ENCODE data around the gene NBPF26.
"Not testable (repeated sequence)": the region's sequence is repeated elsewhere in the genome, so short reads cannot be mapped to it uniquely, and the experiment has no call there.

Gene NBPF26

GRCh38 chr1:120723715-120724402, at the start of gene NBPF26:
TSS of gene NBPF26 (plus strand) at chr1:120723945.
- DNase-seq = peak; percentile 0

GRCh38 chr1:120680106-120680819, 43.5 kb upstream of the NBPF26 start:
- not testable (repeated sequence) for DNase-seq

GRCh38 chr1:120680938-120681337, 42.8 kb upstream of the NBPF26 start:
- DNase-seq = not testable (repeated sequence)

DNA sequence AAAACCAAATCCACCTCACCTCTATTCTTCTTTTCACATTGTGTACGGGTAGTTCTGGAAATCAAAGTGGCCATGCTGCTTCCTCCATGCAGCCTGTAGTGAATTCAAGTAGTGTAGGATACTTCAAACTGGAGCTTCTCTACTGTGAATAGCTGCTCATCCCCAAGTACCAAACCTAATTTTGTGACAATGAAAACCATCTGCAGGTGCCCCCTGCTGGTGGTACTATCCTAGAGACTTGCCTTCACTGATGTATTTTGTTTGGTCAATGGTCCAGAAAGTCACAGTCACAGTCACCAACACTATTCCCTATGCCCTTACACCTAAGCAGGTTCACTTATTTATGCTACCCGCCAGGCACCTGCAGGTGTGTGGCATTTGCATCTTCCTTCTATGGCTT, 39.3 kb upstream of the NBPF26 start:
- not testable (repeated sequence) for DNase-seq

DNA sequence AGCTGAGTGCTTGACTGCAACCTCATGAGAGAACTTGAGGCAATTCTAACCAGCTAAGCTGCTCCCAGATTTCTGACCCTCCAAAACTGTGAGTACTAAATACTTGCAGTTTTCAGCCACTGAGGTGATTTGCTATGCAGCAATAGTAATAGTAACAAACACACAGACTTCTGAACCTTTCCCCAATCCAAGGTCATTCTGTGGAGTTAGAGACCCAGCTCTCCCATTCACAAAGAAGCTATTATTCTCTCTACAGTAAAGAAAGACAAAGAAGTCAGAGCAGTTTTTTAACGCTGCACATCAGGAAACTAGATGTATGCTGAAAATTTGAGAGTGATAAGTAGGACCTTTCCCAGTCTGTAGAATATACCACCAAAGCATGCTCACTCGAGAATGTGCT, 38.1 kb upstream of the NBPF26 start:
- DNase-seq = not testable (repeated sequence)

GRCh38 chr1:120687250-120687649, 36.5 kb upstream of the NBPF26 start:
- not testable (repeated sequence) for DNase-seq

DNA sequence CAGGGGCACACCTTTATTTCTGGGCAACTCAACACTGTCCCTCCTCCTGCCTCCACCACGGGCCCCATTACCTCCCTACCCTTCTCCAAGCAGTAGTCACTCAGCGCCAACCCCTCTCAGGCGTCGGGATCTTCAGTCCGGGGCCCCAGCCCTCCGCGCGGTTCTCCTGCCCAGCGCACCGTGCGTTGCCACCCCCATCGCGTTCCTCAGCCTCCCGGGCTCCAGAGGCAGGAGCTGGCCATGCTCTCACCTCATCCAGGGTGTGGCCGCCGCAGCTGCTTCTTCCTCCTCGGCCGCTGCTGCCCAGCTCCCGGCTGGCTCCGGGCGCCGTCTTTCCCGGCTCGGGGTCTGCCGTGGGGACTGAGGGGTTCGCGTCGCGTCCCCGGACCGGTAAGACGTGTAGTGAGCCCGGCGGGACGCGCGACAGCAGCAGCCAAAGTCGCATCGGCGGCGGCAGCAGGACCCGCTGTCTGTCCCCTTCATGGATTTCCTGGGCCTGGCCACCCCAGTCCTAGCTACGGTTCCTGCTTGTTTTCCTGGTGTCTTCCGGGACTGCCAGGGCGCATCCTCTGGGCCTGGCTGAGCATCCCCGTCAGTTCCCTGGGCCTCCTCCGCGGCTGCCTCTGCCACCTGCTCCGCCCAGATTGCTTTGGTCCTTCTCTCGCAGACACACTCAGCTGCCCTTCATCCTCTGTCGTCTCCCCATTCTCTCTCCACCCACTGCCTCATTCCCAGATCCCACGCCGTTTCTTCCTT, 22.8 kb upstream of the NBPF26 start:
- not testable (repeated sequence) for DNase-seq

- not testable (repeated sequence) for DNase-seq
Observed at GRCh38 chr1:120723358-120723714, 409 bp upstream of the NBPF26 start.

- DNase-seq = not testable (repeated sequence)
Observed at GRCh38 chr1:120724507-120724906, 762 bp downstream of the NBPF26 start.

DNA sequence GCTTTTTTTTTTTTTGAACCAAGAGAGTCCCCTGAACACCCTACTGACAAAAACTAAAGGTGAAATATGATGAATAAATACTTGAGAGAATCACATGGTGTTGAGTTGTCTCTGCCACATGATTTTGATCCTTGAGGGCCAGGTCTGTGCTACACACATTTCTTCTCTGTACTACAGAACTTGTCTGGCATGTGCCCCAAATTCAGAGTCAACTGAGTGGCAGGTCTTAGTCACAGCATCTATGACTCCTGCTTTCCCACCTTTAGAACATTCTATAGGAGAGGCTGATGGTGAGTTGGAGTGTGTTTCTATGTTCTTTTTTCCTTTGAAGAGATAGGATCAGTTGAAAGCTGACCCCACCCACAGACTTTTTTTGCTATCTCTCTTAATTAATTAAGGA, 5.1 kb downstream of the NBPF26 start:
- DNase-seq = not testable (repeated sequence)

DNA sequence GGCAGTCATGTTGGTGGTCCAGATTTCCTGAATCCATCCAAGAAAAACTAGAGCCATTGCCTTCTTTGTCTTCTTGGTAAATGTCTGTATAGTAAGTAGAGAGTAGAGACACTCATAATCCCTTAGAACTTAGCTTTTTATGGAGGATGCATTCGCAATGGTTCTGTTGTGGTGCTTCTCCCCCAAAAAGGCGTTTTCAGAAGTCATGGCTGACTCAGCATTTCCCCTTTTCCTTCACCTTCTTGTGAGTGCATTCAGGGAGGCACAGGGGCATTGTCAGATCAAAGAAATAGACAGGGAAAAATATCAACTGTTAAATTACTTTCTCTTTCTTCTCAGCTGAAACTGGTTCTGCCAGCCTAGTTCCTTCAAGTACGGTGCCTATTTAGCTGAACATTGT, 45.3 kb downstream of the NBPF26 start:
- DNase-seq = not testable (repeated sequence)

GRCh38 chr1:120805452-120805851, 81.7 kb downstream of the NBPF26 start:
- not testable (repeated sequence) for DNase-seq

- DNase-seq = peak; percentile 15
Observed at GRCh38 chr1:120811822-120812221, 88.1 kb downstream of the NBPF26 start.

DNA sequence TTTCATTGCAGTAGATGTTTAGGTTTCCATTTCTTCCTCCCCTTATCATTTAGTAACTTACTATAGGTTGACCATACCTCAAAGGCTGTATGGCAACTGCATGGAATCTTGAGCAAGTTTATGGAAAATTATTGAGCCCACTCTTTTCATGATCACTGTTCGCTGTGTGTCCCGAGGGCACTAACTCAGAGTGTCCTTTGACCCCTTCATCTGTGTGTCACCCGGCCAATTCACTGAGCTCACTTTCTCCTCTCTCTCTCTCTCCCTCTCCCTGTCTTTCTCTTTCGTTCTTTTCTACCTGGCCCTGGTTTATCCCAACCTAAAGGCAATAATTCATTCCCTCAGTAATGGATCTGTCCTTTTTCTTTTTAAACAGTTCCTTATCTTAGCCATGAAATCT, 101.3 kb downstream of the NBPF26 start:
- DNase-seq = not testable (repeated sequence)

DNA sequence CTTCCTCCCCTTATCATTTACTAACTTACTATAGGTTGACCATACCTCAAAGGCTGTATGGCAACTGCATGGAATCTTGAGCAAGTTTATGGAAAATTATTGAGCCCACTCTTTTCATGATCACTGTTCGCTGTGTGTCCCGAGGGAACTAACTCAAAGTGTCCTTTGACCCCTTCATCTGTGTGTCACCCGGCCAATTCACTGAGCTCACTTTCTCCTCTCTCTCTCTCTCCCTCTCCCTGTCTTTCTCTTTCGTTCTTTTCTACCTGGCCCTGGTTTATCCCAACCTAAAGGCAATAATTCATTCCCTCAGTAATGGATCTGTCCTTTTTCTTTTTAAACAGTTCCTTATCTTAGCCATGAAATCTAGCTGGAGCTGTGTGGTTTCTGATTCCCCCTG, 102.9 kb downstream of the NBPF26 start:
- not testable (repeated sequence) for DNase-seq

DNA sequence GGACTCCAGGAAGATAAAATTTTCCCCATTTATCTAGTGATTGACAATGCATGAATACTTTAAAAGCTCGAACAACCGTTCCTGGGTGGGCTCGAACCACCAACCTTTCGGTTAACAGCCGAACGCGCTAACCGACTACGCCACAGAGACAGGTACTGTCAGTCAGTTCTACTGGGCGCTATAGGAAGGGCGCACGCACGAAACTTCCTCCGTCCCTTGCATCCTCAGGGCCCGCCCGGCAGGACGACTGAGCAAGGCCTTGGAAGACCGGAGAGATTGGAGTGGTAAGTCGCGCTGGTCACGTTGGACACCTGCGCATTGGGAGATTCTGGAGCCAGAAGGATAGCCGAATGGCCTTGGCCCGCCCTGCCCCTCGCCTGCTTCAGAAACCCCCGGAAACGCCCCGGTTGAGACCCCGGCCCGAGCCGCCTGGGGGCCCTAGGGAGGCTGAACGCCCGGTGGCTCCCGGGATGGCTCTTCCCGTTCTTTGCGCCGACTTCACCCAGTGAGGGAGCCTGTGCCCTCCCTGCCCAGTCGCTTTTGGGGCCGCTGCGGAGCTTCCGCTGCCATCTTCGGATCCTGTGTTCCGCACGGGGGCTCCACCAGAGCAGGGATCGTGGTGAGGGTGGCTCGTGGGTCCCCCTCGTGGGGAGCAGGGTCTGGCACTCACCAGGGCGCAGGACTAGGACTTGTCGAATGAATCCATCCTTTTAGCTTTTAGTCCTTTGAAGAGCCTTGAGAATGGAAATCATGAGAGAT, 120.6 kb downstream of the NBPF26 start:
- not testable (repeated sequence) for DNase-seq

GRCh38 chr1:120844945-120845330, 121.2 kb downstream of the NBPF26 start:
- not testable (repeated sequence) for DNase-seq

DNA sequence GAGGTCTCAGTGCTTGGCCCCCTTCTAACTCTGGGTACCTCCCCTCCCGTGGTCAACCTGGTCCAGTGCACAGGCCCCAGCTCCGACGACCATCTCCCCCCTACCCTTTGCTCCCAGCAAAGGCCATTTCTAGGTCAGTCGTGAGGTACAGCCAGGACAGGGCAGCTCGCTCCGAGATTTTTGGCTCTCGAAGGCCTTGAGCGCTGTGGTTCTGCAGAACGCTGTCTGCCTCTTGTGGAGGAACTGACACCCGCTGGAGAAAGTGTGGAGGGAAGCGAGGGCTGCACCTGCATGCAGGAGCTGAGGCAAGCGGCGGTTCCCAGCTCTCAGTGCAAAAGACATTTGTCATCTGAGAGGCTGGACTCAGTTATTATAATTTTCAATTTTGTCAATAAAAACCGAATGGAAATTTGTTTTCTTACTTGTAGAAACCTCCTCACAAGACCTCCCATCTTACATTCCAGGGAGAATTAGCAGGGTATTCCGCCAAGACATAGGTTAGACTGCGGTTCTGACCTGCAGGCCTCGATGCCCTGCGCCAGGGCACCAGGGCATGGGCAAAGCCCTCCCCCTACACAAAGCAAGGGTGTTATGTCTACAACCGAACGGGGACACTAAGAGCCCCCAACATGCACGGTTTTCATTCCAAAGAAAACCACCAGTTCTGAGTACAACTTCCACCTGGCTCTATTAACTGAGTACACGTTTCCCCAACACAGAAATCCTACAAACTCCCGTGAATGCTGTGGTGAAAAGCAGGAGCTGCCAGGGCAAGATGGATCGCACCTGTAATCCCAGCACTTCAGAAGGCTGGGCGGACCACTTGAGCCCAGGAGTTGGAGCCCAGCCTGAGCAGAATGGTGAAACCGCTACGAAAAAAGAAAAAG, 125.9 kb downstream of the NBPF26 start:
- not testable (repeated sequence) for DNase-seq

- not testable (repeated sequence) for DNase-seq
Observed at GRCh38 chr1:120850287-120850536, 126.5 kb downstream of the NBPF26 start.

GRCh38 chr1:120850537-120851421, 127.0 kb downstream of the NBPF26 start:
- peak; percentile 84 for DNase-seq

- DNase-seq = not testable (repeated sequence)
Observed at GRCh38 chr1:120858144-120858543, 134.4 kb downstream of the NBPF26 start.
